Measurements from ENCODE around the gene TMEM151B. TPM values are rescaled to one million over a fixed set of nuclear protein-coding genes. Genes with fewer than 3 reads are reported as not detected.

TMEM151B gene
- total and polyA plus RNA-seq, 2 of the 4 experiments (the other 2 are of a cell fraction), result not detected

GRCh38 chr6:44301106-44301505 is 30.9 kb downstream of the TMEM151B start:
- Histone ChIP-seq H3K18ac (ENCODE audit: low read depth, low read length) (no peak overlapping the region), H4K8ac (ENCODE audit: low read depth in 2 of 2, low read length in 2 of 2) (no peak overlapping the region), H3K14ac (replicated peaks; ENCODE audit: low read depth, low read length) (no peak overlapping the region), H3K79me1 (ENCODE audit: low read depth in 1 of 2, low read length in 2 of 2) (no peaks in the 10 kb centered on the region), H2BK120ac (ENCODE audit: low read depth, low read length) (no peak overlapping the region), H3K9me1 (ENCODE audit: insufficient read depth, low read length) (no peaks in the 10 kb centered on the region; the same call in 1 of the 2 replicates), H3K27ac (ENCODE audit: insufficient read depth, low read length) (no peak overlapping the region), H3K9ac (ENCODE audit: low read depth, low read length) (no peak overlapping the region), H4K20me1 (ENCODE audit: insufficient read depth, low read length) (no peaks in the 10 kb centered on the region), H3K27me3 (ENCODE audit: control insufficient read depth, insufficient read depth, low read length) (peaks cover 16% of the 10 kb centered on the region; the same call in 1 of the 2 replicates), H3K4ac (ENCODE audit: low read depth, low read length) (no peak overlapping the region), H2BK15ac (ENCODE audit: low read depth, low read length) (no peak overlapping the region), H3K9me3 (ENCODE audit: control insufficient read depth, insufficient read depth, low read length) (no peaks in the 10 kb centered on the region), H3K36me3 (ENCODE audit: control insufficient read depth, insufficient read depth, low read length) (peaks cover 50% of the 10 kb centered on the region), H2AK9ac (replicated peaks; ENCODE audit: low read depth, low read length, poor library complexity) (no peak overlapping the region), H2BK20ac (ENCODE audit: low read depth, low read length) (no peak overlapping the region), H3K4me1 (ENCODE audit: control insufficient read depth, insufficient read depth, low read length) (no peaks in the 10 kb centered on the region), H3K56ac (ENCODE audit: extremely low read depth, insufficient read depth, low read length) (no peak overlapping the region), H4K91ac (ENCODE audit: insufficient read depth, low read depth, low read length) (no peak overlapping the region), H3K23ac (ENCODE audit: low read depth, low read length) (no peak overlapping the region), H2BK5ac (ENCODE audit: low read depth, low read length, poor library complexity, severe bottlenecking) (no peak overlapping the region), H2AK5ac (ENCODE audit: low read depth, low read length) (no peak overlapping the region), H2AFZ (replicated peaks; ENCODE audit: low read length, poor library complexity) (no peak overlapping the region), H4K5ac (ENCODE audit: low read depth, low read length) (no peak overlapping the region), H3K4me3 (ENCODE audit: insufficient read depth, low read depth, low read length) (no peak overlapping the region), H3K4me2 (ENCODE audit: low read depth, low read length) (no peak overlapping the region)
- intact Hi-C loops (cut with micrococcal nuclease), result no loop called here
- CTCF ChIA-PET, result no interaction called here
- dilution Hi-C loops (cut with HindIII; ENCODE audit: low sequenced_read_pairs, unreplicated experiment), result no loop called here
- TF ChIP-seq BHLHE40 (IDR thresholded peaks at IDR 0.05; ENCODE audit: low read depth, low read length) (no peak), POLR2A (IDR thresholded peaks at IDR 0.05; ENCODE audit: low read depth, low read length) (no peak), RCOR1 (IDR thresholded peaks at IDR 0.05; ENCODE audit: insufficient replicate concordance, low read length) (no peak), CHD1 (IDR thresholded peaks at IDR 0.05; ENCODE audit: low read depth, low read length) (no peak), CEBPB (IDR thresholded peaks at IDR 0.05; ENCODE audit: low read depth, low read length) (no peak), RFX5 (IDR thresholded peaks at IDR 0.05; ENCODE audit: low read depth, low read length) (no peak), MAFK (IDR thresholded peaks at IDR 0.05; ENCODE audit: low read depth, low read length) (no peak)
- DNase-seq (no peak), ATAC-seq (ENCODE audit: low read depth) (no peak)
- in situ Hi-C loops (cut with MboI; ENCODE audit: low sequenced_read_pairs), result no loop called here
- no TSS peak for BruUV-seq (replicated peaks)
- WGBS, 2 experiments (ENCODE audit: extremely low coverage in 2 of 2, insufficient read length in 1 of 2), result 95% methylated on average over 6 of the region's 8 CpGs; no CpG with 5 or more reads in 1 of the 2 experiments
- POLR2A ChIA-PET (ENCODE audit: unreplicated experiment), result no interaction called here
